HG03439 (cell line): ENCODE measurements around the gene GPD1.
"Not testable (repeated sequence)": the region's sequence is repeated elsewhere in the genome, so short reads cannot be mapped to it uniquely, and the experiment has no call there.

Experiments
- ATAC-seq: cut with Tn5 transposase; IDR thresholded peaks from one replicate; pipeline ENCODE4 v1.9.1; 2021; ENCODE audit warnings: mild to moderate bottlenecking, moderate library complexity; ENCODE audit not compliant: unreplicated experiment

GPD1 gene

GRCh38 chr12:50120521-50120920 lies 16.7 kb downstream of the GPD1 start:
- ATAC-seq: no peak

- ATAC-seq: no peak
Measured at GRCh38 chr12:50120953-50121352, 17.1 kb downstream of the GPD1 start.

- ATAC-seq: no peak
Measured at GRCh38 chr12:50121641-50122040, 17.8 kb downstream of the GPD1 start.

GRCh38 chr12:50123203-50123602 lies 19.4 kb downstream of the GPD1 start:
- no peak for ATAC-seq

- ATAC-seq: no peak
Measured at GRCh38 chr12:50127546-50127945, 23.7 kb downstream of the GPD1 start.

GRCh38 chr12:50129290-50129689 lies 25.5 kb downstream of the GPD1 start:
- no peak for ATAC-seq

- no peak for ATAC-seq
Measured at GRCh38 chr12:50132505-50133135, 28.8 kb downstream of the GPD1 start.

- ATAC-seq: no peak
Measured at GRCh38 chr12:50142993-50143392, 39.2 kb downstream of the GPD1 start.

- no peak for ATAC-seq
Measured at GRCh38 chr12:50145439-50145838, 41.6 kb downstream of the GPD1 start.

GRCh38 chr12:50147281-50147680 lies 43.5 kb downstream of the GPD1 start:
- no peak for ATAC-seq

- ATAC-seq: not testable (repeated sequence)
Measured at GRCh38 chr12:50148011-50148410, 44.2 kb downstream of the GPD1 start.

- no peak for ATAC-seq
Measured at GRCh38 chr12:50149311-50149710, 45.5 kb downstream of the GPD1 start.

GRCh38 chr12:50151047-50151687 lies 47.4 kb downstream of the GPD1 start:
- ATAC-seq: no peak

GRCh38 chr12:50154947-50155346 lies 51.1 kb downstream of the GPD1 start:
- not testable (repeated sequence) for ATAC-seq

- no peak for ATAC-seq
Measured at GRCh38 chr12:50156641-50157040, 52.8 kb downstream of the GPD1 start.

GRCh38 chr12:50157259-50157658 lies 53.5 kb downstream of the GPD1 start:
- ATAC-seq: no peak

- ATAC-seq: no peak
Measured at GRCh38 chr12:50160643-50161042, 56.8 kb downstream of the GPD1 start.
